BJ (cell line): ENCODE measurements around the gene PHKA2. TPM values are rescaled to one million over a fixed set of nuclear protein-coding genes. Genes with fewer than 3 reads are reported as not detected.

Source experiments
- CTCF ChIA-PET: fragments of 350-600 bp; formaldehyde crosslinking; extraction: SDS; loops from one replicate; lab custom pipeline; 2021; ENCODE audit warnings: antibody characterized with exemption, inconsistent platforms; lab: Yijun Ruan, JAX
- POLR2A ChIA-PET: fragments of 300-600 bp; sonication (Branson Sonifier 250); formaldehyde crosslinking; extraction: SDS; loops from one replicate; lab custom pipeline; 2021; ENCODE audit warnings: antibody characterized with exemption; lab: Charles Lee
- DNase-seq: peaks from one replicate; pipeline ENCODE4 v3.0.0-alpha.2; 2011; ENCODE audit warnings: low read depth
- H3K27me3 ChIP-seq: 2 replicates; pipeline ENCODE4 v1.6.0; 2011; ENCODE audit warnings: low read length; ENCODE audit not compliant: control insufficient read depth, insufficient read depth
- H3K36me3 ChIP-seq: 2 replicates; pipeline ENCODE4 v1.5.1; 2011; ENCODE audit warnings: low read length; ENCODE audit not compliant: control insufficient read depth, insufficient read depth
- H3K4me3 ChIP-seq: 2 replicates; pipeline ENCODE4 v1.5.1; 2011; ENCODE audit warnings: low read depth, mild to moderate bottlenecking, control low read depth, low read length
- CTCF ChIP-seq: IDR thresholded peaks from 2 replicates; pipeline ENCODE4 v1.5.1; 2011; ENCODE audit warnings: low read depth, mild to moderate bottlenecking, control low read depth, inconsistent platforms, low read length, moderate library complexity; ENCODE audit not compliant: insufficient read depth
- polyA plus RNA-seq: library from polyadenylated mRNA; depleted of rRNA; stranded (reverse); fragments of >200 nt; gene quantifications from 2 replicates; pipeline ENCODE4 v1.2.3, GENCODE V29; 2011

Gene PHKA2
- polyA plus RNA-seq, 1 experiment: 23.1 TPM

- no peak for TF ChIP-seq CTCF
- ChIA-PET CTCF (interaction anchor here (1.2 kb wide), 1 partner anchor 12 kb away, joined by 3 read pairs; no protein-coding TSS in a partner anchor), POLR2A (no interaction called here)
- H3K36me3 ChIP-seq: peaks cover 6% of the 10 kb centered on the region
- no peaks in the 10 kb centered on the region for H3K27me3 ChIP-seq
- no peak for DNase-seq
- H3K4me3 ChIP-seq: no peak overlapping the region
These were observed 46.7 kb downstream of the PHKA2 start for GRCh38 chrX:18937173-18937572.

GRCh38 chrX:18935893-18936292 lies 48.0 kb downstream of the PHKA2 start:
- ChIA-PET POLR2A (no interaction called here), CTCF (interaction anchor here (1.2 to 1.3 kb wide), 2 partner anchors 13 to 398 kb away, joined by 3 to 5 read pairs; no protein-coding TSS in a partner anchor)
- Histone ChIP-seq H3K36me3 (peaks cover 9% of the 10 kb centered on the region), H3K4me3 (no peak overlapping the region), H3K27me3 (no peaks in the 10 kb centered on the region)
- DNase-seq: no peak
- TF ChIP-seq CTCF: no peak

GRCh38 chrX:18934708-18935107 lies 49.2 kb downstream of the PHKA2 start:
- POLR2A ChIA-PET: no interaction called here
- Histone ChIP-seq H3K27me3 (no peaks in the 10 kb centered on the region), H3K36me3 (peaks cover 7% of the 10 kb centered on the region), H3K4me3 (no peak overlapping the region)
- no peak for DNase-seq
- TF ChIP-seq CTCF: no peak
- CTCF ChIA-PET: interaction anchor here (1.5 kb wide), 1 partner anchor 399 kb away, joined by 5 read pairs; no protein-coding TSS in a partner anchor

- no peak for TF ChIP-seq CTCF
- CTCF ChIA-PET: interaction anchor here (1.2 to 3.6 kb wide), 3 partner anchors 9 to 400 kb away, joined by 4 to 20 read pairs (median 5); no protein-coding TSS in a partner anchor
- peaks cover 7% of the 10 kb centered on the region for H3K36me3 ChIP-seq
- H3K4me3 ChIP-seq: no peak overlapping the region
- no peaks in the 10 kb centered on the region for H3K27me3 ChIP-seq
- no peak for DNase-seq
- POLR2A ChIA-PET: no interaction called here
These were observed 50.3 kb downstream of the PHKA2 start for GRCh38 chrX:18933617-18934016.

- H3K4me3 ChIP-seq: no peak overlapping the region
- ChIA-PET POLR2A (no interaction called here), CTCF (interaction anchor here (1.1 to 3.6 kb wide), 6 partner anchors 9 to 410 kb away, joined by 3 to 20 read pairs (median 4); no protein-coding TSS in a partner anchor)
- peaks cover 7% of the 10 kb centered on the region for H3K36me3 ChIP-seq
- peak; percentile 40 for TF ChIP-seq CTCF
- DNase-seq: no peak
- no peaks in the 10 kb centered on the region for H3K27me3 ChIP-seq
These were observed 51.9 kb downstream of the PHKA2 start for GRCh38 chrX:18931972-18932371.
